PC-9 (cell line): ENCODE measurements around the gene CEACAM4.

ENCODE experiments used
- CTCF ChIP-seq: fragments of 200-600 bp; sonication (generic); conservative IDR thresholded peaks from 2 replicates; pipeline ENCODE4 v1.6.1; 2017; ENCODE audit warnings: mixed run types, antibody characterized with exemption, mild to moderate bottlenecking, moderate library complexity
- EZH2 ChIP-seq: fragments of 200-600 bp; sonication (generic); IDR thresholded peaks from 2 replicates; pipeline ENCODE4 v1.8.0; 2017; ENCODE audit warnings: antibody characterized with exemption, low read depth

GRCh38 chr19:41624515-41624914, 2.4 kb downstream of the CEACAM4 start:
- no peak for TF ChIP-seq CTCF
- no peak for TF ChIP-seq EZH2
